OCI-LY1 (cell line): Measurements from ENCODE around the gene HOXA7.

ENCODE experiments used
- H2AFZ ChIP-seq: fragments of 200-600 bp; sonication (generic), shearing (Covaris generic); 2 replicates; pipeline ENCODE4 v1.6.0; 2014; ENCODE audit warnings: antibody characterized with exemption, mild to moderate bottlenecking, low read length
- H3F3A ChIP-seq: fragments of 200-600 bp; sonication (generic), shearing (Covaris generic); 2 replicates; pipeline ENCODE4 v1.6.0; 2014; ENCODE audit warnings: mild to moderate bottlenecking, antibody characterized with exemption, low read length, moderate library complexity; ENCODE audit not compliant: insufficient read depth
- H3K27ac ChIP-seq: fragments of 200-600 bp; sonication (generic); 2 replicates; pipeline ENCODE4 v1.5.1; 2014; ENCODE audit warnings: low read length, mixed run types, mild to moderate bottlenecking, low read depth; ENCODE audit not compliant: poor library complexity, severe bottlenecking
- H3K27me3 ChIP-seq: fragments of 200-600 bp; sonication (generic); 2 replicates; pipeline ENCODE4 v1.6.0; 2014; ENCODE audit warnings: antibody characterized with exemption, mild to moderate bottlenecking, low read length, moderate library complexity; ENCODE audit not compliant: insufficient read depth
- H3K36me3 ChIP-seq: fragments of 200-600 bp; sonication (generic); 2 replicates; pipeline ENCODE4 v1.6.1; 2014; ENCODE audit warnings: mild to moderate bottlenecking, antibody characterized with exemption, low read length, moderate library complexity, mixed read lengths; ENCODE audit not compliant: insufficient read depth
- H3K4me1 ChIP-seq: fragments of 200-600 bp; sonication (generic); 2 replicates; pipeline ENCODE4 v1.5.1; 2014; ENCODE audit warnings: mild to moderate bottlenecking, low read length, moderate library complexity; ENCODE audit not compliant: insufficient read depth, severe bottlenecking
- H3K4me2 ChIP-seq: fragments of 200-600 bp; sonication (generic), shearing (Covaris generic); 2 replicates; pipeline ENCODE4 v1.6.1; 2014; ENCODE audit warnings: low read length
- H3K4me3 ChIP-seq: fragments of 200-600 bp; sonication (generic); 2 replicates; pipeline ENCODE4 v1.5.1; 2014; ENCODE audit warnings: low read length, low read depth, mild to moderate bottlenecking, mixed read lengths; ENCODE audit not compliant: poor library complexity, severe bottlenecking
- H3K79me2 ChIP-seq: fragments of 200-600 bp; shearing (Covaris generic); 2 replicates; pipeline ENCODE4 v1.6.1; 2016; ENCODE audit warnings: mixed run types, low read length, mixed read lengths; ENCODE audit not compliant: insufficient read depth
- H3K9ac ChIP-seq: fragments of 200-600 bp; sonication (generic), shearing (Covaris generic); 2 replicates; pipeline ENCODE4 v1.6.1; 2014; ENCODE audit warnings: mild to moderate bottlenecking, low read length, mixed read lengths
- H3K9me2 ChIP-seq: fragments of 200-600 bp; sonication (generic), shearing (Covaris generic); 2 replicates; pipeline ENCODE4 v1.6.1; 2014; ENCODE audit warnings: low read depth, mild to moderate bottlenecking, low read length, mixed read lengths
- H3K9me3 ChIP-seq: fragments of 200-600 bp; shearing (Covaris generic); 2 replicates; pipeline ENCODE4 v1.6.1; 2014; ENCODE audit warnings: low read length, mixed read lengths
- H4K20me1 ChIP-seq: fragments of 200-600 bp; sonication (generic), shearing (Covaris generic); 2 replicates; pipeline ENCODE4 v1.6.0; 2016; ENCODE audit warnings: mild to moderate bottlenecking, low read length; ENCODE audit not compliant: insufficient read depth
- CTCF ChIP-seq: fragments of 200-600 bp; sonication (generic), shearing (Covaris generic); IDR thresholded peaks from 2 replicates; pipeline ENCODE4 v1.5.1; 2017; ENCODE audit warnings: mild to moderate bottlenecking, antibody characterized with exemption, low read length, moderate library complexity, mixed read lengths
- EZH2 ChIP-seq: fragments of 200-600 bp; sonication (generic), shearing (Covaris generic); IDR thresholded peaks from 2 replicates; pipeline ENCODE4 v1.8.0; 2017; ENCODE audit warnings: borderline replicate concordance, mixed run types, mild to moderate bottlenecking, antibody characterized with exemption, low read length, moderate library complexity, mixed read lengths

Gene HOXA7

DNA sequence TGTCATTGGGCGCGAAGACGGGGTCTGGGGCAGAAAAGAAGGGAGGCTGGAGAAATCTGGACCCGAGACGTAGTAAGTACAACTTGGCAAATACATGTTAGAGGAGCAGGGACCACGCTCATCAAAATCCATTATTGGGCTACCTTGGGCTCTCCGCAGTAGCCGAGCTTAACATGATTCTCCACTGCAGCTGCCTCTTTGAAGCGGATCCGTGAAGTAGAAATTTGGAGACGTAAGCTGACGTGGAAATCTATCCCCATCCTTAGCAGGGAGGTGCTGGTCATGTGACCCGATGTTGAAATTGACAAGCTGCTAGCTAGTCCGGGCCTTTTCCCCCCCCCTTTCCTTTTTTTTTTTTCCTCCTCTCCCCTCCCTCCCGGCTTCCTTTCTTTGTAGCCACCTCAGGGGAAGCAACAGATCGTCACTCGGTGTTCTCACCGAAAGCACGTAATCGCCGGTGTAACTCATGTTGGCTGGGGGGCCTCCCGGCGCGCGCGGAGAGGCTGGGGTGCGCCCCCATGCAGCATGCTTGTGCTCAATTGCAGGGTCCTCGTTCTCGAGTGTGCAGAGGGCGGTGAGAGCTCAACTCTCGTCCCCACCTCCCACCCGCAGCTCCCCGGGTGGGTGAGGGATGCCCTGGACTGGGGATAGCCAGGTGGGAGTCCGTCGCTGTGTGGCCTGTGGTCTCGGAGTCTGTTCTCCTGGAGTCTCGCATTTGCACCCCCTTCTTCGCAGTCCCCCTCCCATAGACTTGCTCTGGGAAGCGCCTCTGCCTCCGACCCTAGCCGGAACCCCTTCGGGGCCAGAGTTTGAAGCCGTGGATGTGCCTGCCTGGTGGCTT is 28.8 kb upstream of the HOXA7 start, which contains the start of gene HOXA11:
Gene HOXA11 (minus strand): TSS at position 220 of the 841 bp plus-strand sequence. CDS start 88 bp downstream, at position 132.
- no peaks in the 10 kb centered on the region for H3K79me2 ChIP-seq
- H3K4me1 ChIP-seq, result peaks cover 16% of the 10 kb centered on the region
- H3K36me3 ChIP-seq, result no peaks in the 10 kb centered on the region
- H3K27ac ChIP-seq, result no peak within 1 kb of the TSS
- no peaks in the 10 kb centered on the region for H3K9me2 ChIP-seq
- TF ChIP-seq EZH2, result no peak
- no peak for TF ChIP-seq CTCF
- peak within 1 kb of the TSS; percentile 54 for H3K4me3 ChIP-seq
- no peaks in the 10 kb centered on the region for H4K20me1 ChIP-seq
- peaks cover 22% of the 10 kb centered on the region for H3K27me3 ChIP-seq
- peak within 1 kb of the TSS; percentile 57 for H3K4me2 ChIP-seq
- H2AFZ ChIP-seq, result no peak within 1 kb of the TSS
- H3F3A ChIP-seq, result no peaks in the 10 kb centered on the region
- no peaks in the 10 kb centered on the region for H3K9me3 ChIP-seq
- H3K9ac ChIP-seq, result peak within 1 kb of the TSS; percentile 5; the same call in 1 of the 2 replicates

- peaks cover 22% of the 10 kb centered on the region for H3K27me3 ChIP-seq
- H3K9me2 ChIP-seq, result no peaks in the 10 kb centered on the region
- no peak overlapping the region for H2AFZ ChIP-seq
- no peaks in the 10 kb centered on the region for H4K20me1 ChIP-seq
- H3F3A ChIP-seq, result no peaks in the 10 kb centered on the region
- peaks cover 16% of the 10 kb centered on the region for H3K4me1 ChIP-seq
- H3K27ac ChIP-seq, result no peak overlapping the region
- peak overlapping the region; percentile 5; the same call in 1 of the 2 replicates for H3K9ac ChIP-seq
- H3K4me3 ChIP-seq, result peak overlapping the region; percentile 54
- peak overlapping the region; percentile 57 for H3K4me2 ChIP-seq
- H3K36me3 ChIP-seq, result no peaks in the 10 kb centered on the region
- H3K9me3 ChIP-seq, result no peaks in the 10 kb centered on the region
- no peak for TF ChIP-seq CTCF
- H3K79me2 ChIP-seq, result no peaks in the 10 kb centered on the region
Measured at GRCh38 chr7:27184337-27185012, 28.0 kb upstream of the HOXA7 start.

DNA sequence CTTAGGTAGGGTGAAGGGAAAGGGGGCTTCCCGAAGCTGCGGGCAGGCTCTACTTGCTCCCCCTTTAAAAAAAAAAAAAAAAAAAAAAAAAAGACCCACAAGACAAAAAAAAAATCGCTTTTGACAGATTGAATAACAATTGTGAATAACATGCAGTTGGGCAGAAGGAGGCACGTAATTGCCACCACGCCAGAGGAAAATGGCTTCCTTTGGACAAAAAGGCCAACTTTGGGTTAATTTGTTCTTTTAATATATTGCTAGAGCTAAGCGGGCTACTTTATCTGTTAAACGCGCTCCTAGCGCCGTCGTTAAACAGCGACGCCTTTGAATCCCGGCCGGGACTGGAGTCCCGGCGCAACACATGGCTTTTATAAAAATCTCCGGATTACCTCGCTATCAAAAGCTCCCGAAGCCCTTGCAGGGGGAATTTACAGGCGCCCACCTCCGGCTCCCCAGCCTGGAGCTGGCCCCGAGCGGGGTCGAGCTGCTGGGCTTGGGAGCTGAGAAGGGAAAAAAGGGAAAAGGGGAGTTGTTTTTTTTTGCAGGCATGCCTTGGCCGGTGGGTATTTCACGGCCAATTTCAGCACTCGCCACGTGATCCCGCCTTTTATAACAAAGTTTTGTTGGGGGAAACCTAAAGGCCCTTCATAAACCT is 27.3 kb upstream of the HOXA7 start:
- H4K20me1 ChIP-seq, result no peaks in the 10 kb centered on the region
- peak overlapping the region; percentile 5; the same call in 1 of the 2 replicates for H3K9ac ChIP-seq
- no peaks in the 10 kb centered on the region for H3K79me2 ChIP-seq
- peaks cover 22% of the 10 kb centered on the region for H3K27me3 ChIP-seq
- peak overlapping the region; percentile 57 for H3K4me2 ChIP-seq
- H3K9me2 ChIP-seq, result no peaks in the 10 kb centered on the region
- H3F3A ChIP-seq, result no peaks in the 10 kb centered on the region
- no peaks in the 10 kb centered on the region for H3K36me3 ChIP-seq
- H3K9me3 ChIP-seq, result no peaks in the 10 kb centered on the region
- peak overlapping the region; percentile 54 for H3K4me3 ChIP-seq
- H2AFZ ChIP-seq, result no peak overlapping the region
- H3K4me1 ChIP-seq, result peaks cover 16% of the 10 kb centered on the region
- no peak overlapping the region for H3K27ac ChIP-seq
- TF ChIP-seq EZH2, result no peak
- TF ChIP-seq CTCF, result no peak
